HG03558 (cell line): ENCODE data around the gene PPFIA4.

Source experiments
- ATAC-seq: cut with Tn5 transposase; IDR thresholded peaks from one replicate; pipeline ENCODE4 v1.9.1; 2021; ENCODE audit warnings: moderate number of reproducible peaks; ENCODE audit not compliant: unreplicated experiment; ENCODE audit errors: extremely low read depth

Gene PPFIA4

DNA sequence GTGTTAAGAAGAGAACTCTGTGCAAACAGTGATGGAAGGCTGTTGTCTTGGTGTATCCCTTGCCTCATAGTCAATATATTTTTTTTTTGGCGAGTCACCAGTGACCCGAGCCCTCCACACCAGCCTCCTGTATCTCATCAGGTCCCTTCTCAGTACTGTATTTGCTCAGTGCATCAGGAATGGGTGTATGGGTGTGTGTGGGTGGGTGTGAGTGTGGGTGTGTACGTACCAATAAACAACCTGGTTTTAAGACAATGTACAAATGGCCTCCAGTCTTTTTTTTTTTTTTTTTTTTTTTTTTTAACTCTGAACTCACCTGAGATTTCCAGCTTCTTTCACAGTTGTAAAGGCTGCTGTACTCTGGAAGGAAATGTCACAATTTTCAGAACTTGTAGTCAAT is 52.2 kb downstream of the PPFIA4 start:
- ATAC-seq: no peak

DNA sequence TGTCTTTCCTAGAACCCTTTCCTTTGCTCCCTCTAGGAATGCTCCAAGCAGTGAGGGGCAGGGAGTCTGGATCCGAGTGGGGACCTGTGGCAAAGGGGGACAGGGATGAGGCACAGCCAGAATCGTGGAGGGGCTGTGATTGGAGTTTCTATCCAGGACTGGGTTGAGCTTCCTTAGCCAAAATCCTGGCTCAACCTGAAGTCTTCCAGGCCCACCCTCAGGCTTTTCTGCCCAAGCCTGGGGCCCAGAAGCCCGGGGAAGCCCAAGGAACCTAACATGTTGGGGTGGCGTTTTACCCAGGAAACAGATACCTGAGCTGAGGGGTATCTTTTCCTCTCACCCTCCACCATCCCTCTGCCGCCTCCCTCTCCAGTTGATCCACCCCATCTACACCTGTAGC is 54.2 kb downstream of the PPFIA4 start:
- no peak for ATAC-seq

DNA sequence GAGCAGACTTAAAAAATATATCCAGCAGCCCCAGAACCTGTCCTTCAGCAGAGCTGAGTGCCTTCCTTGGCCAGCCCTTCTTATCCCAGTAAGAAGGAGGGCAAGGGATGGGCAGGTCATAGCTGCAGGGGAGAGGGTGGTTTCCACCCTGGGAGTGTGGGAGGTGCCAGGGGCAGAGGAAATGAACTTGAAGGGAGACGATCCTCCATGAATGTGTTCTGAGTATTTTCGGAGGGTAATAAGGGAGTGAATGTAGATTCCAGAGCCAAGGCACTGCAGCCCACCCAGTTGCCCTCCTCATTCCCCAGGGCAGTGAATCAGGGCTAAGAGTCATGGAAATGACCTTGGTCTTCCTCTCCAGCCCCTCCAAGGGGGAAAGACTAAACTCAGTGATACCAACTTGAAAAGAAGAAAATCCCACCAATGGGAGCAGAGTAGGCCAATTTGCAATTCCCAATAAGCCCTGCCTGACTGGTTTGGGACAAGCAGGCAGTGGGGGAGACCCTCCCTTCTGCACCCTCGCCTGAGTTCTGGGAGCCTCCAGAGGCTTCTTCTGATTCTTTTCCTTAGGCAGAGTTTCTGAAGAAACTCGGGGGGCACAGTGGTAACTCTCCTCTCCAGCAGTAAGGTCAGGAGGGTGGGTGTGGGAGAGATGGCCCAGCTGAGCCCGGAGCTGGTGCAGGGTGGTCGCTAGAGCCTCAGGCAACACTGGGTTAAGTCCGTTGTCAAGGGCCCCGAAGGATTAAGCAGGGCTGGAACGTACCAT is 55.4 kb downstream of the PPFIA4 start:
- no peak for ATAC-seq

DNA sequence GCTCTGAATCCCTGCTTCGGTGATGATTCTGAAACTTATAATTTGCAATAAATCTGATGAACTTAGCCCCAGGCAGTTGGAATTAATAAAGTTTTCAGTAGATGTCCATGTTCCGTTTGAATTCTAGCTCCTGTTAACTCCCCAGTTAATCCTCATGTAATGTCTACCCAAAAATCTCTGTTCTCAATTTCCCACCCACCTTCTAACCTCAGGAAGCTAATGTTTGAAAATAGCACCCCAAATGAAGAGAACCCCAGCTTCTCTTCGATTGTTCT is 55.9 kb downstream of the PPFIA4 start:
- ATAC-seq: no peak

DNA sequence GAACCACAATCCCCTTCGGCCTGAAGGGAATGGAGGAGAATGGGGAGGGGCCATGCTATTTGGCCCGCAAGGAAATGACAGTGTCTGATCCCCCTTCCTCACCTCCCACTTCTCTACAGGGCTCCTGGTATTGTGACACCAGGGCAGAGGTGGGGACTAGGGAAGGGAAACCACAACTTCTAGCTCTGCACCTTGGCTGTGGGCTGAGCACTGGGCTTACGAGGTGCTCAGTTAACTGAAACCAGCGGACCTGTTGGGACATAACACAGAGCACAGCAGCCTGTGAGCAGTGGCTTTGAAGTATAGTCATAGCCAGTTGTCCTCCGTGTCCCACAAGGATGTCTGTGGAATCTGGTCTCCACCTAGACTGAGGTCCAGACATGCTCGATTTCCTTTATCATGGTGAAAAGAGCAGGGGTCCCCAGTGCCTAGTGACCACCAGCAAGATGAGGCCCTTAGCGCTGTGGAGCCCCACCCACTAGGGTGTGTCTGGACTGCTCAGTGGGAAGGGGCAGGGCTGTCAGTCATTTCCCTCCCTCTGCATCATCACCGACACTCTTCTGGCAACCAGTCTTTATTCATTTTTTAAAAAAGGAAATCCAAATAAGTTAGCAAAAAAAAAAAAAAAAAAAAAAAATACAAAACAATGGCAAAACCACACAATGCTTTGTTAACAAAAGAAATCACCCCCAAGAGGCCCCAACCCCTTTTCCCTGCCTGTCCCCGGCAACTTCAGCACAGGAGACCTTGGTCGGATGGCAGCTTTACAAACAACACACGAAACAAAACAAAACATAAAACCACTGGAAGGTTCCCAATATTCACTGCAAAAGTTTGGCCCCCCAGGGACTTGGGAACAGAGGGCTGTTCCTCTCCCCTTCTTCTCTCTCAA is 56.5 kb downstream of the PPFIA4 start:
- ATAC-seq: no peak

DNA sequence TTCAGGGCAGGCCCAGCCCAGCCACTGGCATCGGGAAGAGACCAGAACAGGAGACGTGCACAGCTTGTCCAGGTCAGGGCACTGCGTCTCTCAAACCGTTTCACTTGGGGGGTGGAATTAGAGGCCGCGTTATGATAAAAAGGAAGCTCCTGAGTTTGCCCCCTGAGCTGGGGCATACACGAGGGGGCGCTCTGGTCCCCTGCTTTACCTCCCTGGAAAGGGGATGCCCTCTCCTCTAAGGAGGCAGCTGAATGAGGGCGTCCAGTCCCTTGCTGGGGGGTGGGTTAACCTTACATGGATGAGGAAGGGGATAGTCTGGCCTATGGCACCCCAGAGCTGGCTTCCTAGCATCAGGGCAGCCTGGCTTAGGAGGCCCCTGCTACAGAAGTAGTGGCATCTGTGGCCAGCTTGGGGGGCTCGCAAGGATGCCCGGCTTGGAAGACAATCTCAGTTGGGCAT is 57.2 kb downstream of the PPFIA4 start:
- ATAC-seq: no peak

DNA sequence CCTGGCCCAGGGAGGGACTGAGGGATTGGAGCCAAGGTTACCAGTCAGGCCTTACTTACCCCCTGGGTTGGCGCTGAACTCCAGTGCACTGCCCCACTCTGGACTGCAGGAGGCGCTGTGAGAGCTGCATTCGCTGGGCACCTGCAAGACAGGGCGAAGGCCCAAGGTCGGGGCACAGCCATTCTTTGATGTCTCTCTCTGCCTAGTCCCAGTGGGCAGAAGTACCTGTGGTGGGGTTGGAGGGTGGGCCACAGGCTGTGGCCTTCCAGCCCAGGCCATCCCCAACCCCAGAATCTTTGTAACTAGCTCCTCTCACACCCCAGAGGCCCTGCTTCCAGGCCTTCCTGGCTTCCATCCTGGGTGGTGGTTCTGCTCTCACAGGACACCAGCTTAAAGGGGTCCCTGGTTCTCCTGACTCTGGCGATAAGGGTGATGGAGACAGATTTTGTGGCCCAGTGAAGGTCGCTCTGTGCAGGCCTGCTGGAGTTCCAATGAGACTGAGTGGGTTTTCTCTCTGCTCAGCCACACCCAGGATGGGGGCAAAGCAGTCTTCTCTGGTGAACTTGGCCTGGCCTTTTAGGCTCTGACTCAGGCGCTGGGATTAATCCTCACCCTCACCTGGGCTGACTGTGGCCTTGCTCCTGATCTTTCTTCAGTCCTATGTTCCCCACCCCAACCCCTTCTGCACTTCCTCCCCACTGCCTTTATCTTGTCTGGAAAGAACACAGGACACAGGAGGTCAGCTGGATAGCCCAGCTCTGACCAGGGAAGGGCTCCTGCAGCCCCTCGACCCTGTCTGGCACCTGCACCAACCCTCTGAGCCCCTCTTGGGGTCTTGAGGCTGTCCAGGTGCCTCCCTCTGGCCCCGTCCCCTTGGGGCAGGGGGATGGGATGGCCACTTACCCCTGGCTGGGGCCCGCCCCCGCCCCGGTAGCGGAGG is 58.6 kb downstream of the PPFIA4 start:
- no peak for ATAC-seq

DNA sequence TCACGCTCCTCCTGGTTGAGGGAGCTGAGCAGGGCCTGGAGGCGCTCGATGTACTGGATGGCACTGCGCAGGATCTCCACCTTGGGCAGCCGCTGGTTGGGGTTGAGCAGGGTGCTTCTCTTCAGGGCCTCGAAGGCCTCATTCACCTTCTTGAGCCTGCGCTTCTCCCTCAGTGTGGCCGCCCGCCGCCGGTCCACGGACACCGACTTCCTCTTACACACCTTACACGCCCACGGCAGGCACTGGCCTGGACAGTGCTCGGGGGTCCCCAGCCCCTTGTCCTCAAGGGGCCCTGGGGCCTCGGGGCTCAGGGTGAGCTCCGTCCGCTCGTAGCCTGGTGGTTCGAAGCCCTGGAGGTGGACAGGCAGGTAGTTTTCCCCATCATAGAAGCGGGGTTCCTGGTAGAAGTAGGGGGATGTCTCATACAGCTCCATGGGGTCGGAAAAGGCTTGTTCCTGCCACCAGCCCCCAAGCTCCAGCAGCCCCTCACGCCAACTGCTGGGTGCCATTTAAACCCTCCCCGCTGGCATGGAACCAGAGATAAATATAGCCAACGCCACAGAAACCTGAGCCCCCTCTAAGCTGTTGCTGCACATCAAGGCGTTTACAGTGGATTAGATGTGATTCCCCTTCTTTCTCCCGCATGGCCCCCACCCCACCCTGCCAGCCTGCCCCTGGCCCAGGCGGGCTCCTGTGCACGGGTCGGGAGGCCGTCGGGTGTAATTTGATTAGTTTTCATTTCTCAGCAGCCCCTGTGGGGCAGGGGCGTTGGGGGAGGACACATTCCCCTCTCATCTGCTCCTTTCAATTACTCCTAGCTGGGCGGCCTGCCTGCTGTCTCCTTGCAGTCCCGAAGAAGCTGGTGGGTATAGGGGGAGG is 59.5 kb downstream of the PPFIA4 start, which contains the start of gene MYOG:
MYOG (minus strand) TSS at position 485 of the 879 bp plus-strand sequence; CDS start at position 434, 51 bp downstream.
- no peak for ATAC-seq

DNA sequence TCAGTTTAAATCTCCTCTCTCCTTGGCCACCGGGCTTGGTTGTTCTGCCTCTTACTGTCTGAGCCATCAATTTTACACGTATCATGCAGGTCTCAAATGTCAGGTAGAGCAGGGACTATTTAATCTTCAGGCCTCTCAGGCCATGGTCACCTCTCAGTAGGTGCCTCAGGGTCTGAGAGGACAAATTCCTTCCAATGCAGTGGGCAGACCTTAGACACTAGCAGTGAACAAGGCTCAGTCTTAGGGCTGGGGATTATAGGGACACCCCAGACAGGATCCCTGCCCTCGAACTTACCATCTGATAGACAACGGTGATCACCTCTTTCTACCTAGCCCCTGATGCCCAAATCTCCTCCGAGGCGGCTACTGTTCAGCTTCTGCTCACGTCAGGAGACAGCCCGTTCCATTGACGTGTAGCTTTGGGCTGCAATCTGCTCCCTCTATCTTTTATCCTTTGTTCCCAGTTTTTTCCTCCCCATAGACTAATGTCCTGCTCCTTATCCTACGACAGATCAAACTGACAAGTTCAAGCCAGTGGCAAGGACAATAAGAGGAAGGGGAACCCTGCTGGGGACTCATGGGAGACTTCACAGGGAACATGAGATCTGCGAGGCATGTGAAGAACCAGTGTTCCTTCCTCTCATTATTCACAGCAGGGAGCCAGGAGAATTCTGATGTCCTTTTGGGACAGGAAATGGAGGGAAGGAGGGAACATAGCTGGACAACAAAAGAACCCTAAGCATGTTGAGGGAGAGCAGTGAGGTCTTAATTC is 60.9 kb downstream of the PPFIA4 start:
- ATAC-seq: no peak

DNA sequence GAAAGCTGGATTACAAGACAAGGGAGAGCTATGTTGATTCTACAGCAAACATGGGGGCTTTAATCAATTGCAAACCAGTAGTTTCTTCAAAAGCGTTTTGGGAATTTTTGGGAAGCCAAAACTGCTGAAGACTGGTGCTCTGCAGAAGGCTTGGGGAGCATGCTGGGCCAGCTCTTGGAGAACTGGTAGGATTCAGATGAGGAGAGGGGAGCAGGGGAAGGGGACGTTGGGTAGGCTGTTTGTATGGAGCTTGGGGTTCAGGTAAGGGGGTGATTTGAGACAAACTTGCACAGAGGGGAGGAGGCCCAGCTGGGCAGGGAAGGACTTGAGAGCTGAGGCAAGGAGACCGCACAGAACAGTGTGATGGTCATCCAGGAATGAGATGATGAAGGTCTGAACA is 62.1 kb downstream of the PPFIA4 start:
- ATAC-seq: no peak

DNA sequence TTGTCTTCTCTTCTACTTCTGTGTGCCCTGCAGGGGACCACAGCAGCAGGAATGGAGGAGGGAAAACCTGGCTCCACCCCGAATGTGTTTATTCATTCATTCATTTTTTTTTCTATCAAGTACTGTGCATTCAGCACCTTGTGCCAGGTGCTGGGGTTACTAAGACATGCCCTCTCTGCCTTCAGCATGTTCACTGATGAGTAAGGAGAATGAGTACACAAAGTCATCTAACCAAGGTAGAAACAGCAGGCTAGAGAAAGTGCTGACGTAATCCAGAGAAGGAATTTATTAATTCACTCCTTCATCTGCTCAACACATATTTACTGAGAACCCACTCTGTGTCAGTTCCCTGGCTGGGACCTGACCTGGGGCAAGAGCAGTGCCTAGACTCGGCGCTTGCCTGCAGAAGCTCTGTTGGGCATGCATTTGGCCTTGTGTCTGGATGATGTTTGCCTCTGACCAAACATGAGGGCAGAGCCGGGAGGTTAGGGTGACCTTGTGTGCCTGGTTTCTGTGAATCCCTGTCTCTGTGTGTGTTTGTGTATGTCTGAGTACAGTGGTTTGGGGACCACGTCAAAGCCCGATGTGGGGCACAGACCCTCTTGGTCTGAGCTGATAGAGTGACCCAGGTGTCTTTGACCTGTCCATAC is 62.8 kb downstream of the PPFIA4 start:
- ATAC-seq: no peak

DNA sequence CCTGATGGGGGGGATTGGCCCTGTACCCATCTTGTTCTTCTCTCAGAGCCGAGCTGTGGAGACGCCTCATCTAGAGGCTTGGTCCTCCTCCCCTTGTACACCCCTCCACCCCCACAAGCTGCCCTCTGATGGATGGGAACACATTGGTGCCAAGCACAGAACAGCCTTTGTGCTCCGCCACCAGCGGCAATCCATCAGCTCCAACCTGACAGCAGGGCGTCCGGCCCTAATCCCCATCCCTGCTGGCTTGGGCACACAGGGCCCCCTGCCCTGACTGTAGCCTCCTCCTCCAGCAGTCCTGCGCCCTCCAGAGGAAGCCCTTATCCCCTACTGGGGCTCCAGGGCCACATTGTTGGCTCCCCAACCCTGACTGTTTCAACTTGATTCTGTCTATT is 63.4 kb downstream of the PPFIA4 start:
- ATAC-seq: no peak

DNA sequence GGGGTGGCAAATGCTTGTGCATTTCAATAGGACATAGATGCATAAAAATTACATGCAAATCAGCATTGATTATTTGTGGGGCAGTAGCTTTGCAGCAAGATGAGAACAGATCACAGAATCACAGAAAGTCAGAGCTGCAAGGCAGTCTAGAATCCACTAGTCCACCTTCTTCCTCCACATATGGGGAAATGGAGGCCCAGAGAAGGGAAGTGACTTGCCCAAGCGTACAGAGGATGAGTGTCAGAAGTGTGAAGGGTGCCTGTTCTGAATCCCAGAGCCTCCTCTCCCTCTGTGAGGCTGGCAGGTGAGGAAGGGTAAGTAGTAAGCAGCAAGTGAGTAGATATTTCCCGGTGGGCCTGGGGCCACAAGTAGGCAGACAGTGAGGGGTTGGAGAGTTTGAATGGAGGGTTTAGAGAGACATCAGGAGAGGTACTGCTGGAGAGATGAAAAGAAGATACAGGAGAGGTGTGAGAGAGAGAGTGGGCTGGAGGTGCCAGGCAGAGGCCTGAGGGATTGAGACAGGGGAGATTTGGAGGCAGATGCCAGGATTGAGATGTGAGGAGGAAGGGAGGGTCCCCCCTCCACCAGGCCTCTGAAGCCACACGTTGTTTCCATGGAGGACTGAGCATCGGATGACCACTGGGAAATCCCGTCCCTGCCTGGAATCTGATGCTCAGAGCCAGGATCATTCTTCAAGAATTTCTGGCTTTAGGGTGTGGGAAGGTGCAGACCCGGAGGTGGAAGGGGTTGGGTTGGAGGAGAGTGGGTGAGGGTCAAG is 64.3 kb downstream of the PPFIA4 start:
- ATAC-seq: no peak

DNA sequence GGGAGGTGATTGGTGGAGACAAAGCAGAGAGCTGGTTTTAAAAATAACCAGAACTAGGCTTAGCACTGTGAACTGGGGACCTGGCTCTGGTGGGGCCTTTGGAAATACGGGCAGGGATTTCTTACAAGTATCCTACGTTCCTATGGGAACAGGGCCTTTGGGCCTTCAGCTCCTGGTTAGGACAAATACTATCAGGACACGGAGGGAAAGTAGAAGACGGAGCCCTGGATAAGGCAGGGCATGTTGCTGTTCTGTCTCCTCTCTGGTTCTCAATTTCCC is 64.8 kb downstream of the PPFIA4 start:
- no peak for ATAC-seq

DNA sequence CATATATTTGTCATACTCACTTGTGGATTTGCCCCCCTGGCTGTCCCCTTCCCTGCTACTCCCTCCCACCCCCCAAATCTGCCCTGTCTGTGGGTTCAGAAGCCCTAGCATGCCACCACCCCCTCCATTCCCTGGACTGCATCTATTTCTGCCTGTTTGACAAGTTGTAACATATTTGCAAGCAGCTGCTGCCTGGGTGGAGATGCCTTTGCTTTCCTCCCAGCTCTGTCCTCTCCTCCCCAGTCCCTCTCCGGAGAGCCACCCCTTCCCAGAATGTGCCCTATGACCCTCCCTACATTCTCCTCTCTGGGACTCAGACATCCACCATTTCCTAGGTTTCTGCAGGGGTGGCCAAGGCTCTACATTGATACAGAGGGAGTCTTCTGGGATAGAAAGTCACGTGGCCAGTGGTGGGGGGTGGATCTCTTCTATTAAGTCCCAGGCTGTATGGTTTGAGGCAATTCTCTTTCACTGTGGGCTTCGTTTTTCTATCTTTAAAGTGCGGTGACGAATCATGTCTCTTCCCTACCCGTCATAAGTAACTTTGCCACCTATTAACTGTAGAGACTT is 65.6 kb downstream of the PPFIA4 start:
- no peak for ATAC-seq

DNA sequence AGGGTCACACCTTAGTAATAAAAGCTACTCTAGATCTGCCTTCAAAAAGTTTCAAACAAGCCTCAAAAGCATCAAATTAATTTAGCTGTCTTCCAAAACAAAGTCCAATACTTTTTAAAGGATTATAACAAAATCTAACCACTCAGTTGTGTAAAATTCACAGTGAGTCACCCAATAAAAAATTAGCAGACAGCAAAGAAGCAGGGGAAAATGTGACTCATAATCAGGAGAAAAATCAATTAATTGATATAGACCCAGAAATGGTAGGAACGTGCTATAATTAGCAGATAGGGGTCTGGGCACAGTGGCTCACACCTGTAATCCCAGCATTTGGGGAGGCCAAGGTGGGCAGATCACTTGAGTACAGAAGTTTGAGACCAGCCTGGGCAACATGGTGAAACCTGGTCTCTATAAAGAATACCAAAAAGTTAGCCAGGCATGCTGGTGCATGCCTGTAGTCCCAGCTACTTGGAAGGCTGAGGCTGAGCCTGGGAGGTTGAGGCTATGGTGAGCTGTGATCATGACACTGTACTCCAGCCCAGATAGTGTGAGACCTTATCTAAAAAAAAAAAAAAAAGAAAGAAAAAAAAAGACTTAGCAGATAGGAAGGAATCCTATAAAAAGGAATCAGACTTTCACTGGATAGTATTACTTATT is 67.6 kb downstream of the PPFIA4 start:
- no peak for ATAC-seq

DNA sequence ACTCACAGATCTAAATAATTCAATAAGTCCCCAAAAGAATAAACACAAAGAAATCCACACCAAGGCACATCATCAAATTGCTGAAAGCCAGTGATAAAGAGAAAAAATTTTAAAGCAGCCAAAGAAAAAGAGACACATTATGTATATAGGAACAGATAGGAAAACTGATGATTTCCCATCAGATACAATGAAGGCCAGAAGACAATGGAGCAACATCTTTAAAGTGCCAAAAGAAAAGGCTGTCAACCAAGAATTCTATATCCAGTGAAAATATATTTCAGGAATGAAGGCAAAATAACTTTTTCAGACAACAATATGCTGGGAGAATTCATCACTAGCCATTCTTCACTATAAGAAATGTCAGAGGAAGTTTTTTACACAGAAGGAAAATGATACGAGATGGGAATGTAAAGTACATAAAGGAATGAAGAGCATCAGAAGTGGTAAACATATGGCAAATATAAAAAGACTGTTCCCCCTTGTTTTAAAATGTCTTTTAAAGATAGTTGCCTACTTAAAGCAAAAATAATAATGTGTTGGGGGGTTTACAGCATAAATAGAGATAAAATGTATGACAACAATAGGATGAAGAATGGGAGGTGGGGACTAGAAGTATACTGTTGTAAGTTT is 68.9 kb downstream of the PPFIA4 start:
- ATAC-seq: no peak
